GM23248 (cell line): ENCODE measurements around the gene FBN1. TPM values are rescaled to one million over a fixed set of nuclear protein-coding genes. Genes with fewer than 3 reads are reported as not detected.

ENCODE experiments used
- DNase-seq: peaks from one replicate; pipeline ENCODE4 v3.0.0-alpha.2; 2015
- H2AFZ ChIP-seq: fragments of 200-600 bp; sonication (generic); 2 replicates; pipeline ENCODE4 v1.6.1; 2016; ENCODE audit warnings: antibody characterized with exemption
- H3F3A ChIP-seq: fragments of 200-600 bp; sonication (generic); 2 replicates; pipeline ENCODE4 v1.6.1; 2016; ENCODE audit warnings: mild to moderate bottlenecking, antibody characterized with exemption, mixed run types; ENCODE audit not compliant: insufficient read depth
- H3K27ac ChIP-seq: fragments of 200-600 bp; sonication (generic); 2 replicates; pipeline ENCODE4 v1.5.1; 2016; ENCODE audit warnings: mild to moderate bottlenecking
- H3K27me3 ChIP-seq: fragments of 200-600 bp; sonication (generic); replicated peaks from 2 replicates; pipeline ENCODE4 v1.6.1; 2016; ENCODE audit warnings: mild to moderate bottlenecking; ENCODE audit not compliant: insufficient read depth
- H3K36me3 ChIP-seq: fragments of 200-600 bp; sonication (generic); 2 replicates; pipeline ENCODE4 v1.6.1; 2016; ENCODE audit warnings: low read depth, mild to moderate bottlenecking
- H3K4me1 ChIP-seq: fragments of 200-600 bp; sonication (generic); 2 replicates; pipeline ENCODE4 v1.6.1; 2016; ENCODE audit warnings: mild to moderate bottlenecking; ENCODE audit not compliant: insufficient read depth
- H3K4me2 ChIP-seq: fragments of 200-600 bp; sonication (generic); one replicate; pipeline ENCODE4 v1.6.1; 2016; ENCODE audit warnings: mild to moderate bottlenecking; ENCODE audit not compliant: unreplicated experiment
- H3K4me3 ChIP-seq: fragments of 200-600 bp; sonication (generic); 2 replicates; pipeline ENCODE4 v1.5.1; 2016; ENCODE audit warnings: mild to moderate bottlenecking
- H3K79me2 ChIP-seq: fragments of 200-600 bp; sonication (generic); 2 replicates; pipeline ENCODE4 v1.6.1; 2016; ENCODE audit warnings: mild to moderate bottlenecking; ENCODE audit not compliant: insufficient read depth
- H3K9ac ChIP-seq: fragments of 200-600 bp; sonication (generic); 2 replicates; pipeline ENCODE4 v1.6.1; 2016; ENCODE audit warnings: mild to moderate bottlenecking
- H3K9me2 ChIP-seq: fragments of 200-600 bp; sonication (generic); 2 replicates; pipeline ENCODE4 v1.6.1; 2016; ENCODE audit warnings: mixed run types, mild to moderate bottlenecking, moderate library complexity; ENCODE audit not compliant: insufficient read depth
- H3K9me3 ChIP-seq: fragments of 200-600 bp; sonication (generic); one replicate; pipeline ENCODE4 v1.6.1; 2017; ENCODE audit warnings: low read depth
- H4K20me1 ChIP-seq: fragments of 200-600 bp; sonication (generic); 2 replicates; pipeline ENCODE4 v1.6.0; 2016; ENCODE audit not compliant: insufficient read depth
- EZH2 ChIP-seq: fragments of 200-600 bp; sonication (generic); IDR thresholded peaks from 2 replicates; pipeline ENCODE4 v1.6.1; 2018; ENCODE audit warnings: antibody characterized with exemption, mild to moderate bottlenecking; ENCODE audit not compliant: insufficient read depth, poor library complexity, severe bottlenecking
- EZH2phosphoT487 ChIP-seq: fragments of 200-600 bp; sonication (generic); IDR thresholded peaks from 2 replicates; pipeline ENCODE4 v1.6.1; 2018; ENCODE audit warnings: antibody characterized with exemption, moderate library complexity, mild to moderate bottlenecking, low read depth; ENCODE audit not compliant: insufficient read depth
- WGBS, 2 experiments: methylation state at CpG; one replicate each; pipeline ENCODE4 v1.1.6; 2015 to 2017; ENCODE audit warnings: low lambda C conversion rate in 2 of 2, low coverage in 1 of 2; ENCODE audit errors: missing lambda C conversion rate in 2 of 2; 5-methylcytosine and 5-hydroxymethylcytosine counted together
- in situ Hi-C: fragments of 300-500 bp; cut with MboI; formaldehyde crosslinking; loops from 2 replicates; pipeline ENCODE4 v1.15.0; 2020
- polyA plus RNA-seq: library from polyadenylated mRNA; unstranded; fragments of >200 nt; fragmentation: Nextera tagmentation; extraction: Ambion mirVana; gene quantifications from 2 replicates; pipeline ENCODE4 v1.2.1, GENCODE V29; 2016
- total RNA-seq: library from RNA; depleted of rRNA; stranded (reverse); fragments of >200 nt; shearing (Covaris generic); gene quantifications from 2 replicates; pipeline ENCODE4 v1.2.3, GENCODE V29; 2014

The FBN1 gene
- total and polyA plus RNA-seq, 2 experiments from 2014 or later = 374 to 1,478 TPM

DNA sequence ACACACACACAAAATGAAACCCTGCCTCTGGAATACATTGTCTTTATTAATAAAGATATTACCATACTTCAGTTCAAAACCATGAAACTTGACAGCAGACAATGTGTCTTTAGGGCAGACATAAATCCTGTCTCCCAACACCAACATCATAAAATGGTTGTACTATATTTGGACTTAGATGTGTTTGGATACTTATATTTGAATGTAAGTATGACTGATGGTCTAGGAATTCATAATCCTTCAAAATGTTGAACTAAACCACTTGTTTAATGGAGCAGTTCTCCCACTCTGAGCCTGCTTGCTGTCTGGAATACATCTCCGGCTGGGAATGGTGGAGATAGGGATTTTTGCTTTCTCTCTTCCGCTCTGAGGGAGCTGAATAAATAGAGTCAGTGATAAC, 10.6 kb downstream of the FBN1 start:
- Histone ChIP-seq H3K9ac (peak overlapping the region; percentile 98; the same call in 1 of the 2 replicates), H3K9me2 (no peaks in the 10 kb centered on the region), H3K9me3 (no peaks in the 10 kb centered on the region), H3K27ac (peak overlapping the region; percentile 86), H4K20me1 (no peaks in the 10 kb centered on the region; the same call in 1 of the 2 replicates), H3K4me1 (peaks cover 99% of the 10 kb centered on the region), H3K36me3 (peaks cover 45% of the 10 kb centered on the region), H3K4me3 (no peak overlapping the region), H3K27me3 (no peaks in the 10 kb centered on the region), H3K4me2 (peak overlapping the region; percentile 55), H3F3A (peaks cover 100% of the 10 kb centered on the region), H3K79me2 (peaks cover 100% of the 10 kb centered on the region), H2AFZ (no peak overlapping the region)
- peak; percentile 43 for DNase-seq
- 72 to 74% methylated on average over 2 of the region's 2 CpGs for WGBS, 2 experiments
- TF ChIP-seq EZH2phosphoT487 = no peak
- no peak for TF ChIP-seq EZH2
- in situ Hi-C loops = loop anchor here (25.0 kb wide), 2 partner anchors 98 to 273 kb away; no protein-coding TSS in a partner anchor

GRCh38 chr15:48634096-48634495, 11.4 kb downstream of the FBN1 start:
- in situ Hi-C loops = loop anchor here (25.0 kb wide), 2 partner anchors 97 to 272 kb away; no protein-coding TSS in a partner anchor
- TF ChIP-seq EZH2 = no peak
- TF ChIP-seq EZH2phosphoT487 = no peak
- H3K4me1 ChIP-seq = peaks cover 99% of the 10 kb centered on the region
- H3K9me3 ChIP-seq = no peaks in the 10 kb centered on the region
- H3K4me3 ChIP-seq = no peak overlapping the region
- H3K79me2 ChIP-seq = peaks cover 100% of the 10 kb centered on the region
- peaks cover 100% of the 10 kb centered on the region for H3F3A ChIP-seq
- H2AFZ ChIP-seq = no peak overlapping the region
- peaks cover 38% of the 10 kb centered on the region for H3K36me3 ChIP-seq
- H3K27me3 ChIP-seq = no peaks in the 10 kb centered on the region
- peak overlapping the region; percentile 43 for H3K4me2 ChIP-seq
- 0 out of 2 replicates have a peak overlapping the region, but pooled peaks have one; percentile 2 for H3K9ac ChIP-seq
- no peaks in the 10 kb centered on the region for H3K9me2 ChIP-seq
- DNase-seq = no peak
- H3K27ac ChIP-seq = peak overlapping the region; percentile 86
- H4K20me1 ChIP-seq = no peaks in the 10 kb centered on the region; the same call in 1 of the 2 replicates
- WGBS, 2 experiments = 85 to 86% methylated on average over 3 of the region's 3 CpGs

- WGBS, 2 experiments = 0% methylated on average over 1 of the region's 1 CpG
- in situ Hi-C loops = loop anchor here (25.0 kb wide), 2 partner anchors 95 to 270 kb away; no protein-coding TSS in a partner anchor
- peak overlapping the region; percentile 8; the same call in 1 of the 2 replicates for H3K4me3 ChIP-seq
- H3K27me3 ChIP-seq = no peaks in the 10 kb centered on the region
- H3K9me3 ChIP-seq = no peaks in the 10 kb centered on the region
- H3K4me2 ChIP-seq = peak overlapping the region; percentile 32
- H3K9me2 ChIP-seq = no peaks in the 10 kb centered on the region
- peaks cover 99% of the 10 kb centered on the region for H3K4me1 ChIP-seq
- H3K27ac ChIP-seq = peak overlapping the region; percentile 86
- peak; percentile 49 for DNase-seq
- H4K20me1 ChIP-seq = no peaks in the 10 kb centered on the region; the same call in 1 of the 2 replicates
- TF ChIP-seq EZH2phosphoT487 = no peak
- TF ChIP-seq EZH2 = no peak
- peaks cover 100% of the 10 kb centered on the region for H3K79me2 ChIP-seq
- H3K9ac ChIP-seq = peak overlapping the region; percentile 38
- H3F3A ChIP-seq = peaks cover 100% of the 10 kb centered on the region
- peaks cover 25% of the 10 kb centered on the region for H3K36me3 ChIP-seq
- no peak overlapping the region for H2AFZ ChIP-seq
These were observed 12.9 kb downstream of the FBN1 start for GRCh38 chr15:48632651-48633050.

DNA sequence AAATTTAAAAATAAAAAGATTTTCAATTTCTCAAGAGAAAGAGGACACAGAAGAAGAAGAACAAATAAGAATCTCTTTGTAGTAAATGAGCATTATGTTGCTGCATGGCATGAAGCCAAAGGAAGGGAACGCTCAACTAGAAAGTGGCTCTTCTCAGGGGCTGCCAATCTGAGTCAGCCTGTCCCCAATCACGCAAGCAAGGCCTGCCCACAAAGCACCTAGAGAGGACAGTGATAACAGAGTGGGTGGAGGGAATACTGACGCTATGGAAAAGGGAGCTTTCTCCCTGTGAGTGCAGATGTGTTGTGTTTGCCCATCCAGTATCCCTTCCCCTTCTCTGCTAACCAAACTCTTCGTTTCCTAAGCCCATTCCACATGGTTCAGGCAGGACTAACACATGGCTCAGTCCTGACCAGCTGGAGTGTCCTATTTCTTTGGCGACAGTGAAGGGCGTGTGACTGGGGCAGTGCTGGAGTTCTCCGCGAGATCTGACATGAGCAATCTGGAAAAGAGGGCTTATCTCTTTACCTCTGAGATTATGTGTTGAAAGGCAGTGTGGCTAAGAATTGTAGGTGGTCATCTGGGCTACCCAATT, 14.2 kb downstream of the FBN1 start:
- Histone ChIP-seq H3K79me2 (peaks cover 97% of the 10 kb centered on the region), H3K27me3 (no peaks in the 10 kb centered on the region), H2AFZ (no peak overlapping the region), H3K9me2 (no peaks in the 10 kb centered on the region), H3K9ac (peak overlapping the region; percentile 38), H3K36me3 (peaks cover 21% of the 10 kb centered on the region), H3K9me3 (no peaks in the 10 kb centered on the region), H4K20me1 (no peaks in the 10 kb centered on the region), H3K4me2 (peak overlapping the region; percentile 52), H3F3A (peaks cover 100% of the 10 kb centered on the region), H3K4me1 (peaks cover 97% of the 10 kb centered on the region), H3K27ac (peak overlapping the region; percentile 86), H3K4me3 (0 out of 2 replicates have a peak overlapping the region, but pooled peaks have one; percentile 10)
- in situ Hi-C loops = loop anchor here (25.0 kb wide), 2 partner anchors 94 to 269 kb away; no protein-coding TSS in a partner anchor
- 39 to 41% methylated on average over 8 of the region's 8 CpGs for WGBS, 2 experiments
- TF ChIP-seq EZH2phosphoT487 = no peak
- no peak for TF ChIP-seq EZH2
- peak; percentile 76 for DNase-seq
